KG1 (cell line): Measurements from ENCODE around the gene LRP2.

ENCODE experiments used
- DNase-seq: peaks from one replicate; lab custom pipeline; 2025; lab: John Stamatoyannopoulos, UW

LRP2 gene

DNA sequence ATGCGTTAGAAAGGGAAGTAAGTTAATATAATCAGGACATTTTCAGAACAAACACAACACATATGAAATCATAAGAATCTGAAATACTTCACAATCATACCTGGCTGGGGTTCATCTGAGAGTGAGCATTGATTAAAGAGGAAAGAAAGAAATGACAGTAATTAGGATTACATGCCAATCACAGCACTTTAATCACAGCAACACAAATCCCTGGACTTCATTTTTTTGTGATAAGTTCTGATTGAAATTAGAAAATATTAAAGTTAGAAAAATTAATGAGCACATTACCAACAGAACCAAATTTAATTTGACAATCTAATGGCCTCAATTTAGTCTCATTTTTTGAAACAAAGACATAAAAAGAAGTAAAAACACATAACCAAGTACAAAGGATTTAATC, 121.9 kb downstream of the LRP2 start:
- no peak for DNase-seq

DNA sequence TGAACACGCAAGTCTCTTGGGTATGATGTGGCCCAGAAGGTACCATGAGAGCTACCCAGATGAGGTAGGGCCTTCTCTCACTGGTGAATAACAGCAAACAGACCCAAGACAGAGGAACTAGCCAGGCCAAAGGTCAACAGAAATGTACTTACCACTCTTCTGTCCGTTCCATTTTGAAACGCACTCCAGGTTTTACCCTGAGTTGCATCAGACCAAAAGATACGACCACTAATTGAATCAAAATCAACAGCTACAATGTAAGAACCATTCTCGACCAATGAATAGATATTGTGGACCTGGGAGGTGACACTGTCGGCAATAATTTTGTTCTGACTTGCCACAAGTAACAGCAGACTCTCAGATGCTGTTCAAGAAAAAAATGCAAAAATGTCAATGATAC, 124.4 kb downstream of the LRP2 start:
- DNase-seq, result no peak

DNA sequence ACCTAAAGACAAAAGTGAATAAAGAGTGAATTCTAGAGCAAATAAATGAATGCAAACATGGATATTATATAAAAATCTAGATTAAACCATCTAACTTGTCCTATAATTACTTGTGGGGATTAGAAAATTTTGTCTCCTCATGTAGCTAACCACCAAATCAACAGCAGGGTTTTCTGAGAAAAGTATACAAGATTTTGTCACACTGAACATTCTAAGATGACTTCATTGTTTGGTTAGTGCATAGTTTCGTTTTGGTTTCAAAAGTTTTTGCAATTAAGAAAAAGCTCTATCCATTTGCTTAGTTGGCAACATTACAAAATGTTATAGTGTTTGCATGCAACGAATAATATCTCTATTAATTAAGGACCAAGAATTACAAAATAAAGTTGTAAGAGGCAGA, 125.0 kb downstream of the LRP2 start:
- DNase-seq, result no peak

DNA sequence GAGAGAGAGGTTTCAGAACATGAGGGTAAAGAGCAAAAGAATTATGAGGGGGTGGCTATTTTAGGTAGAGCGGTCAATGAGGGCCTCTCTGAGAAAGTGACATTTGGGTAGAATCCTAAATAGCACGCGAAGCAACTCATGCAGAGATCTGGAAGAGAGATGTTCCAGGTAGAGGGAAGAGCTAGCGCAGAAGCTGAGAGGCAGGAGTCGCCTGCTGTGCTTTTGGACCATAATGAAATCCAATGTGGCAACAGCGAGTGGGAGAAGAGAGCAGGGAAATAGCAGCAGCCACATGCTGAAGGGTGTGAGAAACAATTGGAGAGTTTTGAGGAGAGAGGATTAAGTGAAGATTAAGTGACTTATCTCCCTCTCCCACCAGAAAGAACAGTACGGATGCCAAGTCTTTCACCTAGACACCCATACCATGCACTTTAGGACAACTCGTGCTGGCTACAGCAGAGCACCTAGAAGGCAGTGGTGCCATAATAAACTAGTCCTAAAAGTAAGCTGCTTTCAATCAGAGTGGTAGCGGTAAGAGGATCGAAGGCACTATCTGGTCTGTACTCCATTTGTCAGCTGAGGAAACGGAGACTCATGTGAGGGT, 129.7 kb downstream of the LRP2 start:
- DNase-seq, result no peak

DNA sequence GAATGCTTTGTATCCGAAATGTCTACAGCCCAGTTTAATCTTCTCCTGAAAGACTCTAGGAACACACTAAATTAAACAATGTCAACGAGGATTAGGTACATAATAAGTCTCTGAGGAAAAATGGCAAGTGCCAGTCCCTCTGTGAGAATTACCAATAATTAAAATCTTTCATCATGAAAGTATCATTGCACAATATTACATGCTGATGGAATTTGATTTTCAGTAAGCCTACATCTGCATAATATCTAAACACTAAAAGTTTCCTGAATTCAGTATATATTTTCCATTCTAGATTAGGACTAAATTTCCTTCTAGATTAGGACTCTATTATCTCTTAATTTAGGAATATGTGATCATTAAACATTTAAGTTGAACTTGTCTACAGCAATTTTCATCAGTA, 132.1 kb downstream of the LRP2 start:
- DNase-seq, result no peak

DNA sequence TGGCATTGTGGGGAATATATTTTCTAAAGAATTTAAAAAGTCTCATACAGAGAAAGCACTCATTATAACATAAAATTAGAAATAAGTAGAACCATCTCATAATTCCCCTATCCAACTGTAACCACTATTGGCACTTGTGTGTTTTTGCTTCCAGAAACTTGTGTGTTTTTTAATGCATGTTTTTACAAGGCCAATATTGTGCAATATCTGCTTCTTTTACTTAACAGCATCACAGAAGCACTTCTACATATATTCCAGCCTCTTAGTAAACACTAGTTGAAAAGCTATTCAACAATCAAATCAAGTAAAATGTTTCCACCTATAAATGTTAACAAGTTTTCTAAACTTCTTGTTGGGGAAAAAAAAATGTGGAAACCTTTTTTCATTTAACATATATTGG, 132.7 kb downstream of the LRP2 start:
- no peak for DNase-seq

DNA sequence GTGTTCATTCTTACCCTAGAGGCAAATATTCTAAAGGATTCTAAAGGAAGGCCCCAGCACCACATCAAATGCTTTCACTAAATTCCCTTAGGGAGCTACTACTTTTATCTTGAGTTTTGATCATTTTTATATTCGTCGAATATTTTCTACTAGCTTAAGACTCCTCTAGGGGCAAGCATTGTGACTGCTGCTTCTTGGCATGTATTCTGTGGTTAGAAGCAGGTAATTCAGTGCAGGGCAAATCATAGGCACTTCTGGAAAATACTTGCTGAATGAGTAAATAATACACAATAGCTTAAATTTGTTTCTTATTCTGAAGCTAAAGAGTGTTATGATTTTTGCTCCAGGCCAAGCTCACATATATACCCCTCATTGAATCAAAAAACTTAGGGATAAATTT, 136.4 kb downstream of the LRP2 start:
- DNase-seq, result no peak

DNA sequence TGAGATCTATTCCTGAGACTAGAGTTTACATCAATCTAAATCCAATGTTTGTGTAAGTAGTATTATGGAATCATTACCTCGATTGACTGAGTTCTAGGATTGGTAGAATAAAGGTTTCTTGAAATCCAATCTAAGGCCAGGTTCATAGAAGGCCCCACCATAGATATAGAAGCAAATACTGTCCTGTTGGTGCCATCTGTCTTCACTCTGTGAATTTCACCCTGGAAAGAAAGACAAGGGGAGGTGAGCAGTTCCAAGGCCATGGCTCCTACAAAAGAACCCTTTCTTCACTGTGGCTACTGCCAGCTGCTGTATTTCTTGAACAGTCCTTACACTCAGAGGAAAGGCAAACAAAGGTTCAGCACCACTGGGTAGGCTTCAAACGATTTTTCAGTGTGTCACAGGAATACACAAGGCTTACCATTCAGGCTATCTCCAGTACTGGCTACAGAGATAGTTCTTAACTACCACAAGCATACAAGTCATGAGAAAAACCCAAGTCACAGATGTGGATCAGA, 137.0 kb downstream of the LRP2 start:
- no peak for DNase-seq

DNA sequence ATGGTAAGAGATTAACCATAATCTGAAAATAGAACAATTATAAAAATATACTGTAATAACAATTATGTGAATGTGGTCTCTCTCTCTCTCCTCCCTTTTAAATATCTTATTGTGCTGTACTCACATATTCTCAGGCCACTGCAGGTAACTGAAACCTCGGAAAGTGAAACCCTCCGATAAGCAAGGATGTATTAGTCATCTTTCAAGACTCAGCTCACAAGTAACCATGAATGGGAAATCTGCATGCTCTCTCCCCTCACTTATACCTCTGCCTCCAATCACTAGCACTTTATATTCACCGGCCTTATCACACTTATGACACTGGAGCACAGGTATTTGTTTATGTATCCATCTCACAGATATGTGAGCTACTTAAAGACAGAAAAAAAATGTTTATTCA, 139.7 kb downstream of the LRP2 start:
- no peak for DNase-seq

DNA sequence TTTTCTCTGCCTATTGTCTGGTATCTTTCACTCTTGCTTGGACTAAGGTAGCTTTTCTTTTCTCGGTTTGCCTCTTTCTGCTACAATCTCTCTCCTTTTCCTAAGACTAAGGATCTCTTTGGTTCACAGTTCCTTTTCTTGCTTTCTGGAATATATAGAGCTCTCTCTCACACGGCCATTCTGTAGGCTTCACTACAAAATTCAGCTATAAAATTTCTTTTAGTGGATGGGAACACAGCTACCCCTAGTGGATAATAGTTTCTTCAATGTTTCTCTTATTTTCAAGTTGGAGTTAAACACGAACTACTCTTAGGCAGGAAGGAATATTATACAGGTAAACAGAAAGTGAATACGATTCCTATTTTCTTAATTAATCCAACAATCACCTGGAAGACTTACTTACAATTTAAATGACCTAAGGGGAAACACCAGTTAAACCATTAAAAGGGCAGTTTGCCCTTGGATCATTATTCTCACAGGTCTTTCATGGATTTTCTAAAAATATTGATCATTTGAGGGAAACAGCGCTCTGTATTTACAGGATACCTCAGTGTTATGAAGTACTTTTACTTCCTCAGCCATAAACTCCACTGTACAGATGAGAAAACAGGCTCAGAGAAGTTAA, 140.5 kb downstream of the LRP2 start:
- DNase-seq, result peak; percentile 51

DNA sequence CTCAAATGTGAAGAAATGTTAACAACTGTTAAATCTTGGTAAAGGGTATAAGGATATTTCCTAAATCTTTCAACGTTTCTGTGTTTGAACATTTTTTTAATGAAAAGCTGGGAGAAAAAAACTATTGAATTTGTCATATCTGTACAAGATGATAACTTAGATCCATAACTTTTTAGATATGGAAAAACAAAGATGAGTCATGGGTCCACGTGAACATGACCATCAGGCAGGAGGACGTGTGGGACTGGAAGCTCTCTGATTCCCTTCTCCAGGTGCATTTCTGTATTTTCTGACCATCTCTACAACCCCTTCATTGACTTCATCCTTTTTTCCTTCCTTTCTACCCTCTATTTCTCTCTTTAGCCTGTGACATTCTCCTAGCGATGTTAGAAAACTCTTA, 151.4 kb downstream of the LRP2 start:
- DNase-seq, result no peak

DNA sequence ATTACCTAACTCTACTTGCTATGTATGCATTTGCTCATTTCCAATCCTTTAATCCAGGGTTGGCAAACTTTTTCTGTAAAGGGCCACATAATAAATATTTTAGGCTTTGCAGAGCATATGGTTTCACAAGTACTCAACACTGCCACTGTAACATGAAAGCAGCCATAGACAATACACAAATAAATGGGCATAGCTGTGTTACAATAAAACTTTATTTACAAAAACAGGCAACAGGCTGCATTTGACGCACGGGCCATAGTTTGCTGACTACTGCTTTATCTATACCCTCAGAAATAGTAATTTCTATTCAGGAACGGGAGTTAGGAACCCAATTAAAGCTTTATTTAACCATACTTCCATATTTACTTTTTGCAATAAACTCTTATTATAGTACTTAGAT, 154.3 kb downstream of the LRP2 start:
- DNase-seq, result no peak

DNA sequence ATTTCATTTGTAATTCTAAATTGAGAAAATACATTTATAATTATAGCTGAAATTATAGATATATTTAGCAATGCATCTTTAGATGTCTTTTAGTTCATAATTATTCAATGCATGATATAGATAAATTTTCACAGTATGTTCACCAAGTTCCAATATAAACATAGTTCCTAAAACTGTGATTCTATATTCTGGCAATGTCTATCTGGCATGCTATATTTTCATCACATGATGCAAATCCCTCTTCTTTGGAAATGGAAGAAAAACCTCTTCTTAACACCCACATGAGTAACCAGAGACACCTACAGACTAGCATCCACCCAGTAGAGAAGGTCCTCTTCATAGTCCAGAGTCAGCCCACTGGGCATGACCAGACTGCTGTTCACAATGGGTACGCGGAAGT, 157.2 kb downstream of the LRP2 start:
- no peak for DNase-seq

DNA sequence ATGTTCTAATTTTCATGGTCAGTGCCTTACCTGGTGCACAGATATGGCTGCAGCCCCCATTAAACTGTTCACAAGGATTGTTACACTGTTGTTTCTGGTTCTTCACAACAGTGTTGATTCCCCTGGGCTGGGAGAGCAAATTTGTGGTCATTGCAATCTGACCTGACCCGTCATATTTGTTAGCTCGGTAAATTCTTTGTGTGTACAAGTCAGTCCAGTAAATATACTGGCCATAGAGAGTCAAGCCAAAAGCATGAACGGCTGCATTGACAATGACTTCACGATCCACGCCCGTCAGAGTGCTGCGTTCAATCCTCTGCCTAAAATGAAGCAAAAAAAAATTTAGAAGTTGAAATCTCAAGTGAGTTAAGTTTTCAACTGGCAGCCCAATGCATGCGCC, 158.4 kb downstream of the LRP2 start:
- no peak for DNase-seq

DNA sequence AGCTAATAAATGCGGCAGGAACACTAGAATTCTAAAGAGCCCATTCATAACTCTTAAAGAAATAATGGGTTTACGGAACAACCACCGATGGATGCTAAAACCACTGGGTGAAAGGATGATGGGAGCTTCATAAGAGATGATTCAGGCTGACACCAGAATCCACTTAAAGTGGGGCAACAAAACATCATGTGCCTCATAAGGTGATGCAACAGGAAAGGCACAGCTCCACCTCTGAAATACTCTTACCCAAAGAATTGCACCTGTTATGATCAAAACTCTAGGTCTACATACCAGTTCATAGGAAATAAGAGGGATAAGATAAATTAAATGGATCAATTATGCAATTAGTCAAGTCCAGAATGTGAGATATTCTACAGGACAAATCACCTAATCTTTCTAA, 161.6 kb downstream of the LRP2 start:
- no peak for DNase-seq

DNA sequence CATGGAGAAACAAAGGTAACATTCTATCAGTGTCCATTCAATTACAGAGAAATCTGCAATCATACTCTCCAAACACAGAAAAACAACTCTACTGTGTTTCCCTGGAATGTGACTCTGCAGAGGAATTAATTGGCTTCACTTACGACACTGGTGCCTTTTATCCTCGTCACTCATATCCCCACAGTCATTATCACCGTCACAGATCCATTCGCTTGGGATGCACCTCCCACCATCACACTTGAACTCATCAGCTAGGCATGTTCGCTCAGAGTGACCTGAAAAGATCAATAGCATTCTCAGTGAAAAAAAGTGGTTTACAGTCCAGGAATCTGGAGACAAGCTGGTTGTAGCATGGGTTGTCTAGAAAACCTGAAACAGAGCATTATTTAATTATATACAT, 168.7 kb downstream of the LRP2 start:
- no peak for DNase-seq

DNA sequence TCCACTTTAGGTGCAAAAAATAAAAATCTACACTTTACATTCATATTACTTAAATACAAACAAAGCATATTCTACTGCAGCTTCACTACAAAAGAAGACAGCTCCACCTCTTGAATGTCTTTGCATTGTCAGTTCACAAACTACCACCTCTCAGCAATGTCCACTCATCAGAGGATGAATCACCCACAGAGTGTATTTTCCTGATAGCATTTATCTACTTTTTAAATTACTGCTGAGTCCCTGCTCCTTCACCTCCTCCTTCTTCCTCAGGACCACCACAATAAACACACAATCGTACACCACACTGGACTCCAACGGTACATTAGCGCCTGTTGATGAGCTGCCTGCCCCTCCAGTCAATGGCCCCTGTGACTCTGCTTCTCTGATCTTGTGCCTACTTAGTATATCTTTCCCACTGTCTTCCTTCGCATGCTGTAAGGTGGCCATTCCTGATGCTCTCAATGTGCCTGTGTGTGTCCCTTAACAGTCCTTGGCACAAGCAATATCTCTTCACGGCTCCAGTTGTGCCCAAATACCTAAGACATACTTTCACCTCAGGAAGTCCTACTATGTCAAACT, 172.0 kb downstream of the LRP2 start:
- DNase-seq, result no peak

DNA sequence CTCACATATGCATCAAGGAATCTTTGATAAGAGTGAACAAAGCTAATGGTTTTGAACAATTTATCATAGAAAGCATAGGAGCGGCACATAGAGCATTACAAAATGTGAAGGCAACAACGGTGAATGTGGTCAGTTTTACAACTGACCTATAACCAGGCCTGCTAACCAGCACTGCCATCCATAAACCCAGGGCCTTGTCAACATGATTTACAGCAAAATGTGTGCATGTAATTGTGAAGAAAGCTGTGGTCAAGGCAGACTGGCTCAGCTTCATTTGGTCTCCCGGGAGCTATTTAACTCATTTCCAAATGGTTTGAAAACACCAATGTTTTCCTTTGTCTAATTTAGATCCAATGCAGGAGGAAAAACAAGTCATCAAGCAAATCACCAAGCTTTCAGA, 173.2 kb downstream of the LRP2 start:
- DNase-seq, result no peak

DNA sequence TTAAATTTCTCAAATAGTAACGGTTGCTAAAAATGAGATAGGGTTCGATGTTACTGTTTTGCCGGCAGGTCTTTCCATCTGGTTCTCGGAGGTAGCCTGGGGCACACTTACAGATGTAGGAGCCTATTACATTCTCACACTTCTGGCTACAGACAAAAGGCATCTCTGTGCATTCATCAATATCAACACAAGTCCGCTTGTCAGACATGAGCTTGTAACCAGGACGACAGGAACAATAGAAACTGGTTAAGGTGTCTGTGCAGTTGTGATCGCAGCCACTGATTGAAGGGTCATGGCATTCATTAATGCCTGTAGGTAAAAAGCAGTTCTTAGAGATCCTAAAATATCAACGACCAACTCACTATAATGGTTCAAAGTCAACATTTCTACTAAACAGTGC, 176.6 kb downstream of the LRP2 start:
- DNase-seq, result no peak

DNA sequence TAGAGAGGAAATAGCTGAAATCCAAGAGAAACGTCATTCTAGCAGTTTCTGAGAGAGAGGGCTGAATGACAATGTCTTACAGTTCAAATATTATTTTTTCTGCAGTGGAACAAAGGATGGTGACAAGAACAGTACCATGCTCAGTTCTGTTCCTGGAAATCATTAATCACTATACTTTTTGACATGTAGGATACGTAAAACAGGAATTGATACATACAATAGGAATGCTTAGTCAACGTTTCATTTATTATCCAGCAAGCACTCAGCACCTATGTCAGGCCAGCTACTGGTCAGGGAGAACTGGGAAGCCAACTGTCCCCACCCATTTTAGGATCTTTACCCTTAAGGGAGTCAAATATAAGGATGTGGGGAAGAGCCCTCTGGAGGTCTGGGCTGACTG, 178.3 kb downstream of the LRP2 start:
- DNase-seq, result no peak

DNA sequence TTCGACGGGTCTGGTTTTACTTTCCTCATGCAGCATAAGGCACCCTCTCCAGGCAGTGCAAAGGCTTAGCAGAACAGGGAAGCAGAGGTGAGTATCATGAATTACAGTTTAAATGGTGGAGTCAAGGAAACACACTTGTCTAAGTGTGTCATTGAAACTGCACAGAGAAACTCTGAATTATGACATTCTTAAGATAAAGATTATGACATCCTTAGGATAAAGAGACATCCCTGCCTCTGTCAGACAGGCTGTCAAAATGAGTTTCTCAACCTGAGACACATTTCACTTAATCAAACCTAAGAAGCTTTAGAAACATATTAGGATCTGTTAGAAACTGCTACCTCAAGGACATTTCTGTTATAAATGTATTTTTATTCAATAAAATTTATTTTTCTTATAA, 179.8 kb downstream of the LRP2 start:
- no peak for DNase-seq

DNA sequence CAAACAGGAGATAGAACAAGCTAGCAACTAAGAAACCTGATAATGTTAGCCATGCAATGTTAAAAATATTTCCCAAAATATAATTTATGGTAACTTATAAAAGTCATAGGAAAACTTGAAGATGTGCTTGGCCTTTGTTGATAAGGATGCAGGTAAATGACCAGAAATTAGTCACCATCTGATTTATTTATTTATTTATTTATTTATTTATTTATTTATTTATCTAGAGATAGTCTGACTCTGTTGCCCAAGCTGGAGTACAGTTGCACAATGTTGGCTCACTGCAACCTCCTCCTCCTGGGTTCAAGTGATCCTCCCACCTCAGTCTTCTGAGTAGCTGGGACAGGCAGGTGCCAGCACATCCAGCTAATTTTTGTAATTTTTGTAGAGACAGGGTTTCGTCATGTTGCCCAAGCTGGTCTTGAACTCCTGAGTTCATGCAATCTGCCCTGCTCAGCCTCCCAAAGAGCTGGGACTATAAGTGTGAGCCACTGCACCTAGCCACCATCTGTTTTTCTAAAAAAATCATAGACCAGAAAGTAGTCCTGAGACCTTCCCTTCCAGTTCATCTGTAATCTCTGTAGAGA, 183.4 kb downstream of the LRP2 start:
- no peak for DNase-seq

DNA sequence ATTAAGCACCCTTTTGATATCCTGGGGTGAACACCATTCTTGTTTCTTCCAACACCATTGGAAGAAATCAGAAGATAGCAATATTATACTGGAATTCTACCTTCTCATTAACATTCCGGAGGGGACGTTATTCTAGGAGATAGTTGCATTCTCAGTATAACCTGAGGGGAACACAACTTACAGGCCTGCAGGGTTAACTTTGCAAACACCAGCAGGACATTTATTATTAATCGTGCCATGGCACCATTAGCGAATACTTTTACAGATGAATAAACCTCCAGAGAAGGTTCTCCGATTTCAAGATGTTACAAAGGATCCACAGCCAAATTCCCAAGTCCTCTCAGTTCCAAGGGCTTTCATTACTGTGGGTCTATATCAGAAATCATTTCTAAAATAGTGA, 184.0 kb downstream of the LRP2 start:
- no peak for DNase-seq

DNA sequence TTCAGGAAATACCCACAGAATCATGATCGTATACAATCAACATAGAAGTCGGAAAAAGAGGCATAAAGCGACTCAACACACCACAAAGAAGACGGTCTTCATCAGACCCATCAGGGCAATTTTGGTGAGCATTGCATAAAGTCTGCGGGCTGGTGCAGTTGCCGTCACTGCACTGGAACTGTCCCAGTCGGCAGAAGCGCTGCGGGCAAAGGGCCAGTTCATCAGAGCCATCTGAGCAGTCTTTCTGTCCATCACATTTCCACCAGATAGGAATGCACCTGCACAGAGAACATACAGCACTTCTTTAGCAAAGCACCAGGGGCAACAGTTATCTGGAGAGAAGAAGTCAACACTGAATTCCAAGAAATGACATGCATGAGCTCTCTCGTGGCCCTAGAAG, 187.2 kb downstream of the LRP2 start:
- DNase-seq, result no peak
